ENCODE results near the gene CCM2L. TPM values are rescaled to one million over a fixed set of nuclear protein-coding genes. Genes with fewer than 3 reads are reported as not detected.

CCM2L gene
- total RNA-seq, 5 donors from 2014 or later (not counting 1 experiment from before 2014, with no cell fraction given) = not detected

- no peak for ATAC-seq (replicated peaks in 1 of 4)
- Histone ChIP-seq H3K27ac (ENCODE audit: low read length) (no peak overlapping the region), H3K4me1 (ENCODE audit: control insufficient read depth in 1 of 2, extremely low read depth in 1 of 2, insufficient read depth in 2 of 2, low read length in 2 of 2) (no peaks in the 10 kb centered on the region), H3K36me3 (ENCODE audit: control insufficient read depth in 2 of 2, extremely low read depth in 1 of 2, insufficient read depth in 1 of 2, low read length in 1 of 2) (no peaks in the 10 kb centered on the region), H3K9me3 (no peaks in the 10 kb centered on the region), H3K4me3 (ENCODE audit: control insufficient read depth in 1 of 2, extremely low read depth in 1 of 2, low read length in 1 of 2) (no peak overlapping the region), H3K27me3 (replicated peaks in 1 of 2; ENCODE audit: control insufficient read depth in 2 of 2, extremely low read depth in 1 of 2, insufficient read depth in 2 of 2, low read length in 1 of 2) (peaks cover 0 to 17% of the 10 kb centered on the region in 2 experiments)
- H3K9me3 Mint-ChIP-seq = no peaks in the 10 kb centered on the region
- ChIA-PET POLR2A (no interaction called here), CTCF (no interaction called here)
- no peak overlapping the region for H3K27ac Mint-ChIP-seq
- WGBS (ENCODE audit: insufficient coverage) = 79% methylated on average over 6 of the region's 8 CpGs
- H3K4me1 Mint-ChIP-seq = no peaks in the 10 kb centered on the region
- peaks cover 11 to 17% of the 10 kb centered on the region in 2 donors for H3K27me3 Mint-ChIP-seq
- no peaks in the 10 kb centered on the region for H3K36me3 Mint-ChIP-seq
- DNase-seq = no peak
- H3K4me3 Mint-ChIP-seq = no peak overlapping the region
Observed at GRCh38 chr20:31989030-31989645, 21.1 kb upstream of the CCM2L start.

DNA sequence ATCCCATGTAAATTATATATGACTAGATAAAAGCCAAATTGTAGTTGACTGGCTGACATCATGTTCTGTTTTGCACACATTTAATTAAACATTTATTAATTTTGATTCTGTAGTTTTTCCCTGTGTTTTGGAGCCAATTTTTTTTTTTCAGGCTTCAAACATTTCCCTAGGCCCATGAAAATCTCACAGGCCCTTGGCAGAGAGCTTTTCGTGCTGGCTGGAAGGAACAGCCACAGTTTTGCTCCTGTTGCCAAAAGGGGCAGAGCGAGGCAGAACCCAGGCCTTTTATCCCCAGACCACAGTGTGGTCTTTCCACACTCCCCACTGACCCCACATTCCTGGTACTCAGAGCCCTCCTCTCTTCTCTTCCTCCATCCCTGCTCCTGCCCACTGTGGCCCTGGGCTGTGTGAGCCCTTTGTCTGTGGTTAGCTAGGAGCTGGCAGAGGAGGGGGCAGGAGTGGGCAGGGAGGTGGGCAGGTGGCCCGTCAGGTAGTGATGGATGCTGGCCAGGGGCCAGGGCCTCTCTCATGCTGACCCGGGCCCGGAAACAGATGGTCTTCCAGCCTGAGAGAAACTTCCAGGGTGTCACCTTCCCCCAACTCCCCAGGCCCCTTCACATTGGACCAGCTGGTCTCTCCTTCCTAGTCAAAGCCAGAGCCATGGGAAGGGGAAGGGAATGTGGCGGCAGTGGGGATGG, 19.4 kb upstream of the CCM2L start:
- WGBS (ENCODE audit: insufficient coverage) = 75% methylated on average over 1 of the region's 6 CpGs
- no peaks in the 10 kb centered on the region for H3K9me3 Mint-ChIP-seq
- peaks cover 0 to 27% of the 10 kb centered on the region in 2 experiments for H3K27me3 ChIP-seq (replicated peaks in 1 of 2; ENCODE audit: control insufficient read depth in 2 of 2, extremely low read depth in 1 of 2, insufficient read depth in 2 of 2, low read length in 1 of 2)
- H3K36me3 ChIP-seq (ENCODE audit: control insufficient read depth in 2 of 2, extremely low read depth in 1 of 2, insufficient read depth in 1 of 2, low read length in 1 of 2) = no peaks in the 10 kb centered on the region
- CTCF ChIA-PET = no interaction called here
- POLR2A ChIA-PET = no interaction called here
- H3K36me3 Mint-ChIP-seq = no peaks in the 10 kb centered on the region
- no peak overlapping the region for H3K4me3 ChIP-seq (ENCODE audit: control insufficient read depth in 1 of 2, extremely low read depth in 1 of 2, low read length in 1 of 2)
- ATAC-seq (replicated peaks in 1 of 4) (no peak), DNase-seq (no peak)
- H3K27me3 Mint-ChIP-seq = peaks cover 18 to 29% of the 10 kb centered on the region in 2 donors
- H3K4me1 ChIP-seq (ENCODE audit: control insufficient read depth in 1 of 2, extremely low read depth in 1 of 2, insufficient read depth in 2 of 2, low read length in 2 of 2) = no peaks in the 10 kb centered on the region
- no peak overlapping the region for H3K4me3 Mint-ChIP-seq
- H3K9me3 ChIP-seq = no peaks in the 10 kb centered on the region
- no peak overlapping the region for H3K27ac Mint-ChIP-seq
- no peak overlapping the region for H3K27ac ChIP-seq (ENCODE audit: low read length)
- peaks cover 0 to 1% (median 1%) of the 10 kb centered on the region in 3 donors for H3K4me1 Mint-ChIP-seq

DNA sequence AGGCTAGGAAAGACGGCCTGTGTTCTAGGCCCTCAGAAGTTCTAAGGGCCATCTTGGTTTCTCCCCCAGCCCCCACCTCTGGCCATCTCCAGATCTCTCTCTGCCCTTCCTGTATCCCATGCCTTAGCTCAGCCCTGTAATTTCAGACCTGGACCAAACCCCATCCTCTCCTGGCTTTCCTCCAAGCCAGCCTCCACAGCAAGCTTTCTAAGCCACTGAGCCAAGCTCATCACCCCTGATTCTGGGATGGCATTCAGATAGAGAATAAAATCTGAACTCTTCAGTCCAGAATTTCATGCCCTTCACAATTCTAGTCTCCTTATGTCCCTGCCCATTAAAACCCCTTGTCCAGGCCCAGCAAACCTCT, 18.9 kb upstream of the CCM2L start:
- no peaks in the 10 kb centered on the region for H3K36me3 ChIP-seq (ENCODE audit: control insufficient read depth in 2 of 2, extremely low read depth in 1 of 2, insufficient read depth in 1 of 2, low read length in 1 of 2)
- ATAC-seq (replicated peaks in 1 of 4) = no peak
- peaks cover 0 to 32% of the 10 kb centered on the region in 2 experiments for H3K27me3 ChIP-seq (replicated peaks in 1 of 2; ENCODE audit: control insufficient read depth in 2 of 2, extremely low read depth in 1 of 2, insufficient read depth in 2 of 2, low read length in 1 of 2)
- Mint-ChIP-seq H3K27ac (no peak overlapping the region), H3K4me3 (no peak overlapping the region), H3K9me3 (no peaks in the 10 kb centered on the region), H3K4me1 (peaks cover 0 to 2% (median 2%) of the 10 kb centered on the region in 3 donors), H3K36me3 (no peaks in the 10 kb centered on the region), H3K27me3 (peaks cover 23 to 34% of the 10 kb centered on the region in 2 donors)
- POLR2A ChIA-PET = no interaction called here
- no peak overlapping the region for H3K4me3 ChIP-seq (ENCODE audit: control insufficient read depth in 1 of 2, extremely low read depth in 1 of 2, low read length in 1 of 2)
- CTCF ChIA-PET = interaction anchor here in 1 of 2 donors (0.6 kb wide), 1 partner anchor 22 kb away, joined by 3 read pairs; no protein-coding TSS in a partner anchor
- no peak for DNase-seq
- no CpG with 5 or more reads among the region's 1 CpG for WGBS (ENCODE audit: insufficient coverage)
- no peaks in the 10 kb centered on the region for H3K9me3 ChIP-seq
- H3K27ac ChIP-seq (ENCODE audit: low read length) = no peak overlapping the region
- no peaks in the 10 kb centered on the region for H3K4me1 ChIP-seq (ENCODE audit: control insufficient read depth in 1 of 2, extremely low read depth in 1 of 2, insufficient read depth in 2 of 2, low read length in 2 of 2)

GRCh38 chr20:31992086-31992485, 18.2 kb upstream of the CCM2L start:
- Mint-ChIP-seq H3K9me3 (no peaks in the 10 kb centered on the region), H3K36me3 (no peaks in the 10 kb centered on the region), H3K4me1 (peaks cover 2 to 4% (median 2%) of the 10 kb centered on the region in 3 donors), H3K27ac (no peak overlapping the region), H3K27me3 (peaks cover 30 to 41% of the 10 kb centered on the region in 2 donors), H3K4me3 (no peak overlapping the region)
- no peak for DNase-seq
- no peaks in the 10 kb centered on the region for H3K36me3 ChIP-seq (ENCODE audit: control insufficient read depth in 2 of 2, extremely low read depth in 1 of 2, insufficient read depth in 1 of 2, low read length in 1 of 2)
- ChIA-PET CTCF (no interaction called here), POLR2A (no interaction called here)
- peaks cover 0 to 39% of the 10 kb centered on the region in 2 experiments for H3K27me3 ChIP-seq (replicated peaks in 1 of 2; ENCODE audit: control insufficient read depth in 2 of 2, extremely low read depth in 1 of 2, insufficient read depth in 2 of 2, low read length in 1 of 2)
- H3K27ac ChIP-seq (ENCODE audit: low read length) = no peak overlapping the region
- H3K4me1 ChIP-seq (ENCODE audit: control insufficient read depth in 1 of 2, extremely low read depth in 1 of 2, insufficient read depth in 2 of 2, low read length in 2 of 2) = no peaks in the 10 kb centered on the region
- no peak for ATAC-seq (replicated peaks in 1 of 4)
- H3K9me3 ChIP-seq = no peaks in the 10 kb centered on the region
- 80% methylated on average over 2 of the region's 2 CpGs for WGBS (ENCODE audit: insufficient coverage)
- H3K4me3 ChIP-seq (ENCODE audit: control insufficient read depth in 1 of 2, extremely low read depth in 1 of 2, low read length in 1 of 2) = no peak overlapping the region

DNA sequence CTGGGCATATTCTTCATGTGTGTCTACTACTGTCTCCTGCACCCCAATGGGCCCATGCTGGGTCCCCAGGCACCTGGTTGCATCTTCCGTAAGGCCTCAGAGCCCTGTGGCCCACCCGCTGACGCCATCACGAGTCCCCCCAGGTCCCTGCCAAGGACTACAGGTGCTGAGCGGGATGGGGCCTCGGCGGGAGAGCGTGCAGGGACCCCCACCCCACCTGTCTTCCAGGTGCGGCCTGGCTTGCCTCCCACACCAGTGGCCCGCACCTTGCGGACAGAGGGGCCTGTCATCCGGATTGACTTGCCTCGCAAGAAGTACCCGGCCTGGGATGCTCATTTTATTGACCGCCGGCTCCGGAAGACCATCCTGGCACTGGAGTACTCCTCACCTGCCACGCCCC, 13.2 kb upstream of the CCM2L start:
- Mint-ChIP-seq H3K9me3 (no peaks in the 10 kb centered on the region), H3K27me3 (peaks cover 39 to 50% of the 10 kb centered on the region in 2 donors)

DNA sequence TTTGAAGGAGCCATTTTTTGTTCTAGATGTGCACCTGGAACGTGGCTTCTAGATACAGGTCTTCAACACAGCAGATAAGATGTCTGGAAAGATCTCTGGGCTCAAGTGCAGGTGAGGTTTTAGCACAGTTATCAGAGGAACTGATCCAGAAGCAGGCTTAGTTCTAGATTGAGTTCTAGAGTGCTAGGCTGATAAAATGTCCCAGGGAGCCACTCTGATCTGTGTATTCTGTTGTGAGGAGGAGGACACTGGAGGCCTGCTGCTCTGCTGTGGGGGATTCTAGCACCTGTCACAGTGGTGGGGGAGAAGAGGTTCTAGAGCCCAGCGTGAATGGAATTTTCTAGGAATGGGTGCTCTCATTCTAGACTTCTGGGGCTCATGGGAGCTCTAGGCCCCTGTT, 12.0 kb upstream of the CCM2L start:
- Mint-ChIP-seq H3K27me3 (peaks cover 35 to 42% of the 10 kb centered on the region in 2 donors), H3K4me1 (peaks cover 2 to 4% (median 2%) of the 10 kb centered on the region in 3 donors), H3K9me3 (no peaks in the 10 kb centered on the region), H3K27ac (no peak overlapping the region), H3K36me3 (no peaks in the 10 kb centered on the region), H3K4me3 (no peak overlapping the region)
- no peaks in the 10 kb centered on the region for H3K4me1 ChIP-seq (ENCODE audit: control insufficient read depth in 1 of 2, extremely low read depth in 1 of 2, insufficient read depth in 2 of 2, low read length in 2 of 2)
- H3K9me3 ChIP-seq = no peaks in the 10 kb centered on the region
- H3K36me3 ChIP-seq (ENCODE audit: control insufficient read depth in 2 of 2, extremely low read depth in 1 of 2, insufficient read depth in 1 of 2, low read length in 1 of 2) = no peaks in the 10 kb centered on the region
- ATAC-seq (replicated peaks in 1 of 4) (no peak), DNase-seq (no peak)
- CTCF ChIA-PET = no interaction called here
- H3K27me3 ChIP-seq (replicated peaks in 1 of 2; ENCODE audit: control insufficient read depth in 2 of 2, extremely low read depth in 1 of 2, insufficient read depth in 2 of 2, low read length in 1 of 2) = peaks cover 0 to 58% of the 10 kb centered on the region in 2 experiments
- POLR2A ChIA-PET = no interaction called here
- no peak overlapping the region for H3K27ac ChIP-seq (ENCODE audit: low read length)
- WGBS (ENCODE audit: insufficient coverage) = 65% methylated on average over 2 of the region's 2 CpGs
- H3K4me3 ChIP-seq (ENCODE audit: control insufficient read depth in 1 of 2, extremely low read depth in 1 of 2, low read length in 1 of 2) = no peak overlapping the region

More for the DNA sequence above, 13.2 kb upstream of the CCM2L start:
- Histone ChIP-seq H3K27me3 (replicated peaks in 1 of 2; ENCODE audit: control insufficient read depth in 2 of 2, extremely low read depth in 1 of 2, insufficient read depth in 2 of 2, low read length in 1 of 2) (peaks cover 0 to 56% of the 10 kb centered on the region in 2 experiments), H3K9me3 (no peaks in the 10 kb centered on the region), H3K4me3 (ENCODE audit: control insufficient read depth in 1 of 2, extremely low read depth in 1 of 2, low read length in 1 of 2) (no peak overlapping the region), H3K36me3 (ENCODE audit: control insufficient read depth in 2 of 2, extremely low read depth in 1 of 2, insufficient read depth in 1 of 2, low read length in 1 of 2) (no peaks in the 10 kb centered on the region), H3K27ac (ENCODE audit: low read length) (no peak overlapping the region), H3K4me1 (ENCODE audit: control insufficient read depth in 1 of 2, extremely low read depth in 1 of 2, insufficient read depth in 2 of 2, low read length in 2 of 2) (no peaks in the 10 kb centered on the region)
- ChIA-PET CTCF (no interaction called here), POLR2A (no interaction called here)
- peaks cover 2 to 4% (median 2%) of the 10 kb centered on the region in 3 donors for H3K4me1 Mint-ChIP-seq
- H3K4me3 Mint-ChIP-seq = no peak overlapping the region
- H3K27ac Mint-ChIP-seq = no peak overlapping the region
- WGBS (ENCODE audit: insufficient coverage) = 91% methylated on average over 18 of the region's 18 CpGs
- ATAC-seq (replicated peaks in 1 of 4) (no peak), DNase-seq (no peak)
- no peaks in the 10 kb centered on the region for H3K36me3 Mint-ChIP-seq

All from T-cell (primary cell).